HepG2 (cell line): Measurements from ENCODE around the gene ATG2A. TPM values are rescaled to one million over a fixed set of nuclear protein-coding genes. Genes with fewer than 3 reads are reported as not detected.

Experiments
- ARHGAP35 ChIP-seq: sonication (generic); formaldehyde crosslinking; IDR thresholded peaks from 2 replicates; pipeline ENCODE4 v1.9.0; 2022; ENCODE audit warnings: mild to moderate bottlenecking, inconsistent platforms, moderate library complexity, missing genetic modification reagents, borderline replicate concordance
- CHD4 ChIP-seq: fragments of 200-600 bp; sonication (generic); IDR thresholded peaks from 2 replicates; pipeline ENCODE4 v1.7.0; 2017; ENCODE audit warnings: mild to moderate bottlenecking, low read length, borderline replicate concordance
- CREB1 ChIP-seq, 2 experiments: fragments of 450-650 bp in 1 of 2; IDR thresholded peaks; 2 replicates each; pipeline ENCODE4 v1.6.1; 2016 to 2017; ENCODE audit warnings: control low read depth in 1 of 2, mild to moderate bottlenecking in 1 of 2, missing compliant biosample characterization in 1 of 2, missing genetic modification characterization in 1 of 2
- DMTF1 ChIP-seq: sonication (generic); formaldehyde crosslinking; IDR thresholded peaks from 2 replicates; pipeline ENCODE4 v1.4.0; 2020; ENCODE audit warnings: mild to moderate bottlenecking, missing genetic modification reagents
- ELF1 ChIP-seq: sonication (generic); formaldehyde crosslinking; IDR thresholded peaks from 2 replicates; pipeline ENCODE4 v1.4.0; 2020; ENCODE audit warnings: missing genetic modification reagents
- ELF3 ChIP-seq: IDR thresholded peaks from 2 replicates; pipeline ENCODE4 v1.6.1; 2016; ENCODE audit warnings: missing genetic modification reagents, missing compliant biosample characterization
- FOXK2 ChIP-seq: fragments of 450-650 bp; IDR thresholded peaks from 2 replicates; pipeline ENCODE4 v1.6.1; 2016
- FOXO1 ChIP-seq: sonication (generic); formaldehyde crosslinking; IDR thresholded peaks from 2 replicates; pipeline ENCODE4 v1.4.0; 2020; ENCODE audit warnings: missing genetic modification reagents
- GTF2F1 ChIP-seq: fragments of 150-350 bp; IDR thresholded peaks from 2 replicates; pipeline ENCODE4 v1.6.1; 2014; ENCODE audit warnings: low read length
- JUND ChIP-seq: sonication (generic); formaldehyde crosslinking; IDR thresholded peaks from 2 replicates; pipeline ENCODE4 v1.8.0; 2022; ENCODE audit warnings: mild to moderate bottlenecking, missing genetic modification reagents
- KMT2A ChIP-seq: sonication (generic); formaldehyde crosslinking; IDR thresholded peaks from 2 replicates; pipeline ENCODE4 v1.4.0; 2020; ENCODE audit warnings: missing genetic modification reagents
- NR2F6 ChIP-seq, 2 experiments: IDR thresholded peaks; 2 replicates each; pipeline ENCODE4 v1.6.1; 2016; ENCODE audit warnings: antibody characterized with exemption in 1 of 2, mild to moderate bottlenecking in 1 of 2
- PLRG1 ChIP-seq: fragments of 450-650 bp; conservative IDR thresholded peaks from 2 replicates; pipeline ENCODE4 v1.6.1; 2016
- TEAD3 ChIP-seq: optimal IDR thresholded peaks from 2 replicates; pipeline ENCODE3; 2016; ENCODE audit warnings: borderline replicate concordance
- TSC22D2 ChIP-seq: sonication (generic); formaldehyde crosslinking; IDR thresholded peaks from 2 replicates; pipeline ENCODE4 v1.5.1; 2020; ENCODE audit warnings: missing genetic modification reagents, mild to moderate bottlenecking, borderline replicate concordance
- ZBTB7B ChIP-seq: sonication (generic); formaldehyde crosslinking; IDR thresholded peaks from 2 replicates; pipeline ENCODE4 v1.4.0; 2020; ENCODE audit warnings: missing genetic modification reagents
- ZNF160 ChIP-seq: sonication (generic); formaldehyde crosslinking; IDR thresholded peaks from 2 replicates; pipeline ENCODE4 v1.8.0; 2022; ENCODE audit warnings: mild to moderate bottlenecking, inconsistent platforms, missing genetic modification reagents
- ZNF3 ChIP-seq: IDR thresholded peaks from 2 replicates; pipeline ENCODE4 v1.7.0; 2017; ENCODE audit warnings: inconsistent platforms
- polyA plus RNA-seq, 8 experiments: library from polyadenylated mRNA; depleted of rRNA in 3 of 8; stranded (reverse) in 7 of 8; unstranded in 1 of 8; fragments of >200 nt; fragmentation: Illumina TruSeq in 4 of 8; extraction: Trizol in 4 of 8; gene quantifications; 2 replicates each; pipeline versions ENCODE4 v1.2.1 to v1.2.3, GENCODE V29; 2011 to 2016; ENCODE audit warnings: low read depth in 4 of 8, missing spikeins in 1 of 8, mixed read lengths in 1 of 8; ENCODE audit not compliant: insufficient read depth in 1 of 8
- total RNA-seq, 5 experiments: library from RNA; depleted of rRNA; stranded (reverse); fragments of >200 nt; fragmentation: Illumina TruSeq; extraction: Trizol; gene quantifications; 2 replicates each; pipeline ENCODE4 v1.2.3, GENCODE V29; 2016; ENCODE audit warnings: low read depth in 1 of 5
- TF ChIP-seq, protein P1 (sequence below): sonication (generic); formaldehyde crosslinking; IDR thresholded peaks from 2 replicates; pipeline ENCODE4 v1.4.0; 2020; ENCODE audit warnings: mild to moderate bottlenecking, missing genetic modification reagents
- TF ChIP-seq, protein P2 (sequence below): sonication (generic); formaldehyde crosslinking; IDR thresholded peaks from 2 replicates; pipeline ENCODE4 v1.5.1; 2020; ENCODE audit warnings: mild to moderate bottlenecking, missing genetic modification reagents, moderate library complexity

Gene ATG2A
- total and polyA plus RNA-seq, 2 of the 13 experiments (the other 11 are each of a cell fraction or from before 2014, with no cell fraction given): 6.7 to 8.0 TPM

GRCh38 chr11:64916040-64916774, 802 bp downstream of the ATG2A start (continued):
- peak; percentile 19 for TF ChIP-seq TEAD3
- peak; percentile 89 for TF ChIP-seq NR2F6 (IDR thresholded peaks at IDR 0.05)
- peak; percentile 94 for TF ChIP-seq NR2F6 (CRISPR knock-in tag; IDR thresholded peaks at IDR 0.05)
- TF ChIP-seq DMTF1 (CRISPR knock-in tag): no peak
- no peak for TF ChIP-seq KMT2A (CRISPR knock-in tag)
- TF ChIP-seq ZNF3 (CRISPR knock-in tag): 0 out of 2 replicates have a peak, but pooled peaks have one; percentile 37
- peak; percentile 92 for TF ChIP-seq FOXK2
- no peak for TF ChIP-seq ZNF160
- TF ChIP-seq FOXO1: peak; percentile 78; the same call in 1 of the 2 replicates
- TF ChIP-seq CHD4: no peak
- TF ChIP-seq ZBTB7B: no peak
- TF ChIP-seq, protein P1, sequence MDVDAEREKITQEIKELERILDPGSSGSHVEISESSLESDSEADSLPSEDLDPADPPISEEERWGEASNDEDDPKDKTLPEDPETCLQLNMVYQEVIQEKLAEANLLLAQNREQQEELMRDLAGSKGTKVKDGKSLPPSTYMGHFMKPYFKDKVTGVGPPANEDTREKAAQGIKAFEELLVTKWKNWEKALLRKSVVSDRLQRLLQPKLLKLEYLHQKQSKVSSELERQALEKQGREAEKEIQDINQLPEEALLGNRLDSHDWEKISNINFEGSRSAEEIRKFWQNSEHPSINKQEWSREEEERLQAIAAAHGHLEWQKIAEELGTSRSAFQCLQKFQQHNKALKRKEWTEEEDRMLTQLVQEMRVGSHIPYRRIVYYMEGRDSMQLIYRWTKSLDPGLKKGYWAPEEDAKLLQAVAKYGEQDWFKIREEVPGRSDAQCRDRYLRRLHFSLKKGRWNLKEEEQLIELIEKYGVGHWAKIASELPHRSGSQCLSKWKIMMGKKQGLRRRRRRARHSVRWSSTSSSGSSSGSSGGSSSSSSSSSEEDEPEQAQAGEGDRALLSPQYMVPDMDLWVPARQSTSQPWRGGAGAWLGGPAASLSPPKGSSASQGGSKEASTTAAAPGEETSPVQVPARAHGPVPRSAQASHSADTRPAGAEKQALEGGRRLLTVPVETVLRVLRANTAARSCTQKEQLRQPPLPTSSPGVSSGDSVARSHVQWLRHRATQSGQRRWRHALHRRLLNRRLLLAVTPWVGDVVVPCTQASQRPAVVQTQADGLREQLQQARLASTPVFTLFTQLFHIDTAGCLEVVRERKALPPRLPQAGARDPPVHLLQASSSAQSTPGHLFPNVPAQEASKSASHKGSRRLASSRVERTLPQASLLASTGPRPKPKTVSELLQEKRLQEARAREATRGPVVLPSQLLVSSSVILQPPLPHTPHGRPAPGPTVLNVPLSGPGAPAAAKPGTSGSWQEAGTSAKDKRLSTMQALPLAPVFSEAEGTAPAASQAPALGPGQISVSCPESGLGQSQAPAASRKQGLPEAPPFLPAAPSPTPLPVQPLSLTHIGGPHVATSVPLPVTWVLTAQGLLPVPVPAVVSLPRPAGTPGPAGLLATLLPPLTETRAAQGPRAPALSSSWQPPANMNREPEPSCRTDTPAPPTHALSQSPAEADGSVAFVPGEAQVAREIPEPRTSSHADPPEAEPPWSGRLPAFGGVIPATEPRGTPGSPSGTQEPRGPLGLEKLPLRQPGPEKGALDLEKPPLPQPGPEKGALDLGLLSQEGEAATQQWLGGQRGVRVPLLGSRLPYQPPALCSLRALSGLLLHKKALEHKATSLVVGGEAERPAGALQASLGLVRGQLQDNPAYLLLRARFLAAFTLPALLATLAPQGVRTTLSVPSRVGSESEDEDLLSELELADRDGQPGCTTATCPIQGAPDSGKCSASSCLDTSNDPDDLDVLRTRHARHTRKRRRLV: no peak
- peak; percentile 60; the same call in 1 of the 2 replicates for TF ChIP-seq CREB1 (IDR thresholded peaks at IDR 0.05)
- TF ChIP-seq CREB1 (CRISPR knock-in tag; IDR thresholded peaks at IDR 0.05): no peak
- TF ChIP-seq, protein P2, sequence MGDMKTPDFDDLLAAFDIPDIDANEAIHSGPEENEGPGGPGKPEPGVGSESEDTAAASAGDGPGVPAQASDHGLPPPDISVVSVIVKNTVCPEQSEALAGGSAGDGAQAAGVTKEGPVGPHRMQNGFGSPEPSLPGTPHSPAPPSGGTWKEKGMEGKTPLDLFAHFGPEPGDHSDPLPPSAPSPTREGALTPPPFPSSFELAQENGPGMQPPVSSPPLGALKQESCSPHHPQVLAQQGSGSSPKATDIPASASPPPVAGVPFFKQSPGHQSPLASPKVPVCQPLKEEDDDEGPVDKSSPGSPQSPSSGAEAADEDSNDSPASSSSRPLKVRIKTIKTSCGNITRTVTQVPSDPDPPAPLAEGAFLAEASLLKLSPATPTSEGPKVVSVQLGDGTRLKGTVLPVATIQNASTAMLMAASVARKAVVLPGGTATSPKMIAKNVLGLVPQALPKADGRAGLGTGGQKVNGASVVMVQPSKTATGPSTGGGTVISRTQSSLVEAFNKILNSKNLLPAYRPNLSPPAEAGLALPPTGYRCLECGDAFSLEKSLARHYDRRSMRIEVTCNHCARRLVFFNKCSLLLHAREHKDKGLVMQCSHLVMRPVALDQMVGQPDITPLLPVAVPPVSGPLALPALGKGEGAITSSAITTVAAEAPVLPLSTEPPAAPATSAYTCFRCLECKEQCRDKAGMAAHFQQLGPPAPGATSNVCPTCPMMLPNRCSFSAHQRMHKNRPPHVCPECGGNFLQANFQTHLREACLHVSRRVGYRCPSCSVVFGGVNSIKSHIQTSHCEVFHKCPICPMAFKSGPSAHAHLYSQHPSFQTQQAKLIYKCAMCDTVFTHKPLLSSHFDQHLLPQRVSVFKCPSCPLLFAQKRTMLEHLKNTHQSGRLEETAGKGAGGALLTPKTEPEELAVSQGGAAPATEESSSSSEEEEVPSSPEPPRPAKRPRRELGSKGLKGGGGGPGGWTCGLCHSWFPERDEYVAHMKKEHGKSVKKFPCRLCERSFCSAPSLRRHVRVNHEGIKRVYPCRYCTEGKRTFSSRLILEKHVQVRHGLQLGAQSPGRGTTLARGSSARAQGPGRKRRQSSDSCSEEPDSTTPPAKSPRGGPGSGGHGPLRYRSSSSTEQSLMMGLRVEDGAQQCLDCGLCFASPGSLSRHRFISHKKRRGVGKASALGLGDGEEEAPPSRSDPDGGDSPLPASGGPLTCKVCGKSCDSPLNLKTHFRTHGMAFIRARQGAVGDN: peak; percentile 63
- TF ChIP-seq PLRG1: no peak
- TF ChIP-seq TSC22D2 (CRISPR knock-in tag): no peak
- TF ChIP-seq ELF1: peak; percentile 87
- TF ChIP-seq GTF2F1: no peak
- no peak for TF ChIP-seq JUND (CRISPR knock-in tag)
- TF ChIP-seq ELF3 (CRISPR knock-in tag): peak; percentile 90
- 0 out of 2 replicates have a peak, but pooled peaks have one; percentile 54 for TF ChIP-seq ARHGAP35 (CRISPR knock-in tag)
